Neural crest cell (in vitro differentiated cells): ENCODE data around the gene MAGEH1. TPM values are rescaled to one million over a fixed set of nuclear protein-coding genes. Genes with fewer than 3 reads are reported as not detected.

ENCODE experiments used
- DNase-seq: peaks from one replicate; pipeline ENCODE4 v3.0.0; 2021; ENCODE audit warnings: low read depth, mixed read lengths, low spot score
- H3K27ac Mint-ChIP-seq: one replicate; pipeline ENCODE4 v1.8.0; 2021; ENCODE audit warnings: mild to moderate bottlenecking, mixed read lengths; ENCODE audit not compliant: unreplicated experiment
- H3K27me3 Mint-ChIP-seq: 2 replicates; pipeline ENCODE4 v1.8.0; 2021; ENCODE audit warnings: low read depth, mild to moderate bottlenecking, mixed read lengths
- H3K36me3 Mint-ChIP-seq: 2 replicates; pipeline ENCODE4 v1.8.0; 2021; ENCODE audit warnings: low read depth, mild to moderate bottlenecking, mixed read lengths
- H3K4me1 Mint-ChIP-seq: 2 replicates; pipeline ENCODE4 v1.8.0; 2021; ENCODE audit warnings: mixed read lengths
- H3K4me3 Mint-ChIP-seq: one replicate; pipeline ENCODE4 v1.8.0; 2021; ENCODE audit warnings: mild to moderate bottlenecking, mixed read lengths
- H3K9me3 Mint-ChIP-seq: 2 replicates; pipeline ENCODE4 v1.8.0; 2021; ENCODE audit warnings: mixed read lengths
- total RNA-seq: library from RNA; stranded (reverse); gene quantifications from 2 replicates; pipeline ENCODE4 v1.2.1, GENCODE V29; 2021
- TF ChIP-seq, protein P1 (sequence below): fragments of 200-600 bp; sonication (generic); conservative IDR thresholded peaks from 2 replicates; pipeline ENCODE4 v1.5.0; 2021; ENCODE audit warnings: antibody characterized with exemption, mild to moderate bottlenecking

The MAGEH1 gene
- total RNA-seq, 1 donor from 2014 or later, result 27.5 TPM

DNA sequence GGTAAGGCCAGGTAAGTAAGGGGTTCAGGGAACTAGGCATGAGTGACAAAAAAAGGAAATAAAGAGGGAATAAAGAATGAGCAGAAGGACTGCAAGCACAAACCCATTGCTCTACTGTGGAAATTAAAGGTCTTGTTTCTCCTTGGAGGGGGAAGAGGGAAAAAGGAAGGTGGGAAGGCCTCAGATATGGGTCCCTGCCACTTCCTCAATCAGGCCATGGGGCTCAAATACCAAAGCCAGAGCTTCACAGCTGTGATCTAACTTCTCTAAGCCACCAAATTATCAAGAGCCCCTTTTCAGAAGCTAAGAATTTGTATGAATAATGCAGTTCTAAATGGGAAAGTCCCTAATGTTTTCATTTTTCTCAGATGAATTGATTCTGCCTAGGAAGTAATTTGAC, 33.0 kb downstream of the MAGEH1 start:
- Mint-ChIP-seq H3K36me3 (peaks cover 18% of the 10 kb centered on the region), H3K27me3 (no peaks in the 10 kb centered on the region), H3K4me1 (peaks cover 19% of the 10 kb centered on the region), H3K4me3 (no peak overlapping the region), H3K27ac (no peak overlapping the region), H3K9me3 (peaks cover 3% of the 10 kb centered on the region)
- DNase-seq, result no peak
- TF ChIP-seq, protein P1, sequence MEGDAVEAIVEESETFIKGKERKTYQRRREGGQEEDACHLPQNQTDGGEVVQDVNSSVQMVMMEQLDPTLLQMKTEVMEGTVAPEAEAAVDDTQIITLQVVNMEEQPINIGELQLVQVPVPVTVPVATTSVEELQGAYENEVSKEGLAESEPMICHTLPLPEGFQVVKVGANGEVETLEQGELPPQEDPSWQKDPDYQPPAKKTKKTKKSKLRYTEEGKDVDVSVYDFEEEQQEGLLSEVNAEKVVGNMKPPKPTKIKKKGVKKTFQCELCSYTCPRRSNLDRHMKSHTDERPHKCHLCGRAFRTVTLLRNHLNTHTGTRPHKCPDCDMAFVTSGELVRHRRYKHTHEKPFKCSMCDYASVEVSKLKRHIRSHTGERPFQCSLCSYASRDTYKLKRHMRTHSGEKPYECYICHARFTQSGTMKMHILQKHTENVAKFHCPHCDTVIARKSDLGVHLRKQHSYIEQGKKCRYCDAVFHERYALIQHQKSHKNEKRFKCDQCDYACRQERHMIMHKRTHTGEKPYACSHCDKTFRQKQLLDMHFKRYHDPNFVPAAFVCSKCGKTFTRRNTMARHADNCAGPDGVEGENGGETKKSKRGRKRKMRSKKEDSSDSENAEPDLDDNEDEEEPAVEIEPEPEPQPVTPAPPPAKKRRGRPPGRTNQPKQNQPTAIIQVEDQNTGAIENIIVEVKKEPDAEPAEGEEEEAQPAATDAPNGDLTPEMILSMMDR, result no peak

GRCh38 chrX:55486736-55487135, 34.8 kb downstream of the MAGEH1 start:
- TF ChIP-seq, protein P1, result no peak
- Mint-ChIP-seq H3K4me3 (no peak overlapping the region), H3K36me3 (peaks cover 18% of the 10 kb centered on the region), H3K4me1 (peaks cover 20% of the 10 kb centered on the region), H3K27ac (no peak overlapping the region), H3K9me3 (peaks cover 6% of the 10 kb centered on the region), H3K27me3 (no peaks in the 10 kb centered on the region)
- DNase-seq, result no peak

- Mint-ChIP-seq H3K27ac (no peak overlapping the region), H3K27me3 (no peaks in the 10 kb centered on the region), H3K36me3 (peaks cover 18% of the 10 kb centered on the region), H3K4me1 (peaks cover 20% of the 10 kb centered on the region), H3K4me3 (peak overlapping the region; percentile 88), H3K9me3 (peaks cover 6% of the 10 kb centered on the region)
- DNase-seq, result no peak
- TF ChIP-seq, protein P1, result no peak
These were observed 35.2 kb downstream of the MAGEH1 start for GRCh38 chrX:55487143-55487542.

- peaks cover 20% of the 10 kb centered on the region for H3K4me1 Mint-ChIP-seq
- H3K36me3 Mint-ChIP-seq, result peaks cover 18% of the 10 kb centered on the region
- TF ChIP-seq, protein P1, result no peak
- H3K27ac Mint-ChIP-seq, result peak overlapping the region; percentile 90
- H3K4me3 Mint-ChIP-seq, result peak overlapping the region; percentile 88
- H3K9me3 Mint-ChIP-seq, result peaks cover 6% of the 10 kb centered on the region
- no peaks in the 10 kb centered on the region for H3K27me3 Mint-ChIP-seq
- DNase-seq, result no peak
These were observed 36.2 kb downstream of the MAGEH1 start for GRCh38 chrX:55488006-55488592.

DNA sequence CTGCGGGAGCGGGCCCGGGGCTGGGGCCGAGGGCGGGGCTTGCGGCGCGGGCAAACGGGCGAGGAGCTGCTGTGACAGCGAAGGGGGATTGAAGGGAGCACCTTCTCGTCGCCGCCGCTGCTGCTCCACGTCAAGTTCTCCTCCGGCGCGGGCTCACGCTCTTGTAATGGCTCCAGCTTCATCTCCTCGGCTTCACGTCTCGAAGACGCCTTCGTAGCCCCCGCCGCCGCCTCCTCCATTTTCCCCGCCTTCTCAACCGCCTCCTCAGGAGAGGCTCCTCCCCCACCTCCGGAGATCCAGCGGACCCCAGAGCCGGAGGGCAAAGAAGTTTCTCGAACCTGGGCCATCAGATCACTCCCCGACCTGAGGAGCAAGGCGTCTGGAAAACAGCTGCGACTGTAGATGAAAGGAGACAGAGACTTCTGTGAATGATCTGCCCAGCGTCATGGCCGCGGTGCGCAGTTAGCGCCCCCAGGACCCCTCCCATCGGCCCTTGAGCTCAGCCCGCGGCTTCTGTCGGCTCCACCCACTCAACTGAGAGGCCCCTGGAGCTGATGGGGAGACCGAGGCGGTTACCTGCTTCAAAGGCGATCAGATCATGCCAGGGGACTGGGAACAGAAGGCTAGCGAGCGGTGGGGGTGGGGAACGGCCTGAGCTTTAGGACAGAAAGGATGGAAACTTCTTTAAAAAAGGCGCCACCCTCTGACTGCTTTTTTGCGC, 36.8 kb downstream of the MAGEH1 start:
- Mint-ChIP-seq H3K27me3 (no peaks in the 10 kb centered on the region), H3K9me3 (peaks cover 6% of the 10 kb centered on the region), H3K4me3 (peak overlapping the region; percentile 92), H3K4me1 (peaks cover 20% of the 10 kb centered on the region), H3K27ac (peak overlapping the region; percentile 96), H3K36me3 (peaks cover 18% of the 10 kb centered on the region)
- DNase-seq, result peak; percentile 34
- TF ChIP-seq, protein P1, result no peak
